ENCODE measurements around the gene ZCCHC24.

ZCCHC24 gene

GRCh38 chr10:79445161-79445976 lies at the start of gene ZCCHC24:
Gene ZCCHC24 (minus strand): TSS chr10:79445624. CDS start chr10:79445440, 184 bp downstream.
- peak; percentile 88 to 89 for DNase-seq (ENCODE audit: low read depth in 1 of 2, low spot score in 1 of 2)

- no peak for DNase-seq (ENCODE audit: low read depth in 1 of 2, low spot score in 1 of 2)
These were observed 48.4 kb upstream of the ZCCHC24 start for GRCh38 chr10:79493806-79494205.

GRCh38 chr10:79492839-79493238 lies 47.4 kb upstream of the ZCCHC24 start:
- no peak for DNase-seq (ENCODE audit: low read depth in 1 of 2, low spot score in 1 of 2)

GRCh38 chr10:79492256-79492655 lies 46.8 kb upstream of the ZCCHC24 start:
- DNase-seq (ENCODE audit: low read depth in 1 of 2, low spot score in 1 of 2) = no peak

GRCh38 chr10:79491143-79491835 lies 45.9 kb upstream of the ZCCHC24 start:
- no peak for DNase-seq (ENCODE audit: low read depth in 1 of 2, low spot score in 1 of 2)

GRCh38 chr10:79490400-79491142 lies 45.1 kb upstream of the ZCCHC24 start:
- no peak for DNase-seq (ENCODE audit: low read depth in 1 of 2, low spot score in 1 of 2)

- no peak for DNase-seq (ENCODE audit: low read depth in 1 of 2, low spot score in 1 of 2)
These were observed 43.4 kb upstream of the ZCCHC24 start for GRCh38 chr10:79488870-79489269.

- DNase-seq (ENCODE audit: low read depth in 1 of 2, low spot score in 1 of 2) = no peak
These were observed 42.9 kb upstream of the ZCCHC24 start for GRCh38 chr10:79488336-79488735.

GRCh38 chr10:79487296-79488194 lies 42.1 kb upstream of the ZCCHC24 start:
- DNase-seq (ENCODE audit: low read depth in 1 of 2, low spot score in 1 of 2) = no peak

- DNase-seq (ENCODE audit: low read depth in 1 of 2, low spot score in 1 of 2) = no peak
These were observed 39.1 kb upstream of the ZCCHC24 start for GRCh38 chr10:79484476-79484875.

- DNase-seq (ENCODE audit: low read depth in 1 of 2, low spot score in 1 of 2) = no peak
These were observed 38.5 kb upstream of the ZCCHC24 start for GRCh38 chr10:79483948-79484347.

- no peak for DNase-seq (ENCODE audit: low read depth in 1 of 2, low spot score in 1 of 2)
These were observed 37.9 kb upstream of the ZCCHC24 start for GRCh38 chr10:79483299-79483698.

GRCh38 chr10:79482741-79483140 lies 37.3 kb upstream of the ZCCHC24 start:
- no peak for DNase-seq (ENCODE audit: low read depth in 1 of 2, low spot score in 1 of 2)

- DNase-seq (ENCODE audit: low read depth in 1 of 2, low spot score in 1 of 2) = no peak
These were observed 36.9 kb upstream of the ZCCHC24 start for GRCh38 chr10:79482304-79482703.

GRCh38 chr10:79479283-79479909 lies 34.0 kb upstream of the ZCCHC24 start:
- DNase-seq (ENCODE audit: low read depth in 1 of 2, low spot score in 1 of 2) = no peak

GRCh38 chr10:79477456-79477855 lies 32.0 kb upstream of the ZCCHC24 start:
- no peak for DNase-seq (ENCODE audit: low read depth in 1 of 2, low spot score in 1 of 2)

GRCh38 chr10:79476645-79477044 lies 31.2 kb upstream of the ZCCHC24 start:
- no peak for DNase-seq (ENCODE audit: low read depth in 1 of 2, low spot score in 1 of 2)

- DNase-seq (ENCODE audit: low read depth in 1 of 2, low spot score in 1 of 2) = no peak
These were observed 30.5 kb upstream of the ZCCHC24 start for GRCh38 chr10:79475877-79476276.

GRCh38 chr10:79475119-79475653 lies 29.8 kb upstream of the ZCCHC24 start:
- no peak for DNase-seq (ENCODE audit: low read depth in 1 of 2, low spot score in 1 of 2)

GRCh38 chr10:79473496-79474095 lies 28.2 kb upstream of the ZCCHC24 start:
- DNase-seq (ENCODE audit: low read depth in 1 of 2, low spot score in 1 of 2) = no peak

Data from activated T-helper 1 cell treated with anti-CD3 and anti-CD28 coated beads, Interleukin-2, amount 50 U/mL, for 16 hours (primary cell).